IPS DF 4.7 (cell line): ENCODE measurements around the gene ZNF600.
A peak's percentile ranks its signal among the peaks of the same experiment; 100 is the strongest.
"Not testable (repeated sequence)": the region's sequence is repeated elsewhere in the genome, so short reads cannot be mapped to it uniquely, and the experiment has no call there.

Experiments
- DNase-seq: peaks from one replicate; pipeline ENCODE4 v3.0.0-alpha.2; 2013; ENCODE audit warnings: low spot score; ENCODE audit errors: extremely low read depth

The ZNF600 gene

GRCh38 chr19:52786464-52787354, at the start of gene ZNF600:
TSS of gene ZNF600 (minus strand) at chr19:52786791. CDS start at chr19:52778888, 7,903 bp downstream.
- peak; percentile 28 for DNase-seq

GRCh38 chr19:52834289-52834688, 47.7 kb upstream of the ZNF600 start:
- not testable (repeated sequence) for DNase-seq

GRCh38 chr19:52833541-52833940, 47.0 kb upstream of the ZNF600 start:
- DNase-seq = not testable (repeated sequence)

DNA sequence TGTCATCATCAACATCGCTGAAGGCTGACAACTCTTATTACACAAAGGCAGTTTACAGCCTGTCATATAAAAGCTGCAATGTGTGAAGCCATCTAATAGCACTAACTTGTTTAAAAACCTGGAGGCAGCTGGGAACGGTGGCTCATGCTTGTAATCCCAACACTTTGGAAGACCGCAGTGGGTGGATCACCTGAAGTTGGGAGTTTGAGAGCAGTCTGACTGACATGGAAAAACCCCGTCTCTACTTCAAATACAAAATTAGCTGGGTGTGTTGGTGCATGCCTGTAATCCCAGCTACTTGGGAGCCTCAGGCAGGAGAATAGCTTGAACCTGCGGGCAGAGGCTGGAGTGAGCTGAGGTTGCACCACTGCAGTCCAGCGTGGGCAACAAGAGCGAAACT, 43.3 kb upstream of the ZNF600 start:
- not testable (repeated sequence) for DNase-seq

DNA sequence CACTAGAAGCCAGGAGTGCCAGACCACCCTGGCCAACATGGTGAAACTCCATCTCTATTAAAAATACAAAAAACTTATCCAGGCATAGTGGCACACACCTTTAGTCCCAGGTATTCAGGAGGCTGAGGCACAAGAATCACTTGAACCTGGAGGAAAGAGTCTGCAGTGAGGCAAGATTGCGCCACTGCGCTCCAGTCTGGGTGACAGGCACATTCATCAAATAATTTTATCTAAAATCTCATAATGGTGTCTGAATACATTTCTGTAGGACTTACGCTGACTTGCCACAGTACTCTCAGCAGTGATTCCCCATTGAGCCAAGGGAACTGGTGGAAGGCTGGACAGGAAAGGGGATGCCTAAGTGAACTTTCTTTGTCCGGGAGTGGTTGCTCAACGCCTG, 39.2 kb upstream of the ZNF600 start:
- no peak for DNase-seq

DNA sequence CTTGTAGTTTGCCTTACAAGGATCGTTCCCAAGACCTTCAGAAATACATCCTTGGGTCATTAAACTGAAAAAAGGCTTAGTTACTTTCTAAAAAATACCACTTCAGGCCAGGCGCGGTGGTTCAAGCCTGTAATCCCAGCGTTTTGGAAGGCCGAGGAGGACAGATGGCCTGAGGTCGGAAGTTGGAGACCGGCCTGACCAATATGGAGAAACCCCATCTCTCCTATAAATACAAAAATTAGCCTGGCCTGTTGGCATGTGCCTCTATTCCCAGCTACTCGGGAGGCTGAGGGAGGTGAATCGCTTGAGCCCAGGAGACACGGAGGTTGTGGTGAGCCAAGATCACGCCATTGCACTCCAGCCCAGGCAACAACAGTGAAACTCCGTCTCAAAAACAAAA, 37.1 kb upstream of the ZNF600 start:
- no peak for DNase-seq

DNA sequence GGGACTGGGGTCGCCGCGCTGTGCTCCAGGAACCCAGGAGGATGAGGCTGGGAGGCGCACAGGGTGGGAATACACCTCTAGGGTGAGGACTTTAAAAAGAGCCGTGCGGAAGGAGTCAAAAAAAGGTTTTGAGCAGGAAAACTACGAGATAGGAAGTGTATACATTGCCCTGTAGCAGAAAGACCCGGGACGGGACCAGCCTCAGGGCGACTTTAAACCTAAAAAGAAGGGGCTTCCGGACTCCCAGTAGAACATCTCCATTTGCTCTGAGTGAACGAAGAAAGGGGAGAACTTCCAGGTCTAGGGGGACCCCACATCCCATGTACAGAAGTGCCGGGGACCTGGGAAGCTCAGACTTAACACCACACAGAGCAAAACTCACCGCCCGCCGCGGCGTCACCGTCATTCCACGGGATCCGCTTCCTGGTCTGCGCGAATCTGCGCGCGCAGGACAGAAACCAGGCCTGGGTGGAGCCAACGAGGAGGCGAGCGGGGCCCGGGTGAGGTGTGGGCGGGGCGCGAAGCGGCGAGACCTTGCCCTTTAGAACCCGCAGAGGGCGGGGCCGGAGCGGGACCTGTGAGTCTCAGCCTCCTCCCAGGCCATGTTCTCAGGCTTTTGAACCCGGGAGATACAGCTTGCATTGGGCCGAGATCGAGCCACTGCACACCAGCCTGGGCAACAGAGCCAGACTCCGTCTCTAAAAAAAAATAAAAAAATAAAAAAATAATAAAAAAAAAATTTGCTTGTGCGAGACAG, 34.8 kb upstream of the ZNF600 start, which contains the start of gene ZNF28:
Gene ZNF28 (minus strand): TSS at position 430 of the 757 bp plus-strand sequence. CDS start 3,675 bp downstream, outside the sequence.
- DNase-seq = not testable (repeated sequence)

GRCh38 chr19:52820472-52821203, 34.0 kb upstream of the ZNF600 start:
- not testable (repeated sequence) for DNase-seq

- no peak for DNase-seq
These were observed 23.2 kb upstream of the ZNF600 start for GRCh38 chr19:52809801-52810200.

GRCh38 chr19:52799950-52800640, 13.5 kb upstream of the ZNF600 start:
- not testable (repeated sequence) for DNase-seq

DNA sequence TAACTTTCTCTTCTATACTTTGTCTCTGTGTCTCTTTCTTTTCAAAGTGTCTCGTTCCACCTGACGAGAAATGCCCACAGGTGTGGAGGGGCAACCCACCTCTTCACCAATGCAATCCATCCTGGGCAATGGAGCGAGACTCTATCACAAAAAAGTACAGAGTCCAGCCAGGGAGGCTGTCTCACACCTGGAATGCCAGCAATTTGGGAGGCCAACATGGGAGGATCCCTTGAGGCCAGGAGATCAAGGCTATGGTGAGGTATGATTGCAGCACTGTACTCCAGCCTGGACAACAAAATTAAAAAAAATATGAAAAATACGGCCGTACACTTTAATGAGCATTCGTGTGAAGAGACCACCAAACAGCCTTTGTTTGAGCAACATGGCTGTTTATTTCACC, 2.8 kb upstream of the ZNF600 start:
- no peak for DNase-seq

DNA sequence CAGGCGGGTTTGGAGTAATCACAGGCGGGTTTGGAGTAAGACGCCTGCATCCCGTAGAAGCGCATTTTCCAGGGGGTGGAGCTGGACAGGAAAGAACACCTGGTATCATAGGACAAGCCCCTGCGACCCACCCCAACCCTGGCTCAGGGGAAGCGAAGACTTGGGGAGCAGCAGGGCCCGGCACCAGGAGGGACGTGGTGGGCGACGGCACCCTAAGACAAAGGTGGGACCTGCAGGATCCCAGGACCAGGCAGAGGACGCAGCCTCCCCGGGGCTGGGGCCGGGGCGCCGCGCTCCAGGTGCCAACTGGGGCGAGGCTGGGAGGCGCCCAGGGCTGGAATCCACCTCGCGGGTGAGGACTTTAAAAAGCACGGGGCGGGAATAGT, 520 bp downstream of the ZNF600 start:
- DNase-seq = no peak

- no peak for DNase-seq
These were observed 1.1 kb downstream of the ZNF600 start for GRCh38 chr19:52785506-52785905.

DNA sequence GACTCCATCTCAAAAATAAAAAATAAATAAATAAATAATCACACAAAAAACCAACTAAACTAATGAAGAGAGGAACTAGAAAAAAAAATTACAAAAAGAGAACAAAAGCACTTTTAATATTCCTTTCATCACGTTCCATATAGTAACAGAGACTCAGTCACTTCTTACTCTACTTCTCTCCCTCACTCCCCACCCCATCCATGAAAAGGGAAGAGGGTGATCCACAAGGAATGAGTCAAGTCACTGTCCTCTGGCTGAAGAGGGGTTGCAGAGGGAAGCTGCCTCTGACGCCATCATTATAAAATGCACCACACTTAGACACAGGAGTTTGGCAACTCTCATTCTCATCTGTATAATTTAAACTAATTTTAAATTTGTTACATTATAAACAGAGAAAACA, 3.7 kb downstream of the ZNF600 start:
- not testable (repeated sequence) for DNase-seq

GRCh38 chr19:52778811-52779210, 7.8 kb downstream of the ZNF600 start:
- DNase-seq = no peak

GRCh38 chr19:52756447-52756846, 30.1 kb downstream of the ZNF600 start:
- not testable (repeated sequence) for DNase-seq

DNA sequence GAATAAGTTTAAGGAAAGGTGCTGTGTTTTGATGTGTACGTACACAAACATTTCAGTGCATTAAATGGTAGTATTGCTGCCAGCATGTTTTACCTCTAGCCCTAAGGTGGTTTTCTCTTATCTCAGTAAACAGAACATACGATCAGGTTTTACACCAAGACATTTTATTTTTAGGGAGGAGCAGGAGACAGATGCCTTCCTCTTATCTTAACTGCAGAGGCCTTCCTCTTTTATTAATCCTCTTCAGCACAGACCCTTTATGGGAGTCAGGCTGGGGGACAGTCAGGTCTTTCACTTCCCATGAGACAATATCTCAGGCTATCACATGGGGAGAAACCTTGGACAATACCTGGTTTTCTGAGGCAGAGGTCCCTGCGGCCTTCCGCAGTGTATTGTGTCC, 36.8 kb downstream of the ZNF600 start:
- DNase-seq = no peak

GRCh38 chr19:52748336-52748950, 38.1 kb downstream of the ZNF600 start:
- no peak for DNase-seq

DNA sequence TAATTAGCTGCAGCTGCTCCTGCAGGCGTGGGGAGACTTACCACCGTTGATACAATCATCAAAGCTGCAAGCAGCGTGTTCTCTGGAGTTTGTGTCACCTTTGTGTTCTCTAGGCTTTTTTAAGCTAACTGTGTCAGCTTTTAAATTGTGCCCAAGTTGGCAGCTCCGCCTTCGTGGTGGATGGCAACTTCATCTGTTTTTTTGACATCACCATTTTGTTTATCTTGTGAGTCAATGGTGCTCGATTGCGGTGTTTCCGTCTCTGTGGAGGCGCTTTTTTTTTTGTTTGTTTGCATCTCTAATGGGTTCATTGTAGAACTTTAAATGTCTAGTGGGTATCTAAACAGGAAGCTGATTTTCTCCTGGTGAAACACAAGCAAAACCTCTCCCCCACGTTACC, 40.7 kb downstream of the ZNF600 start:
- DNase-seq = not testable (repeated sequence)

- no peak for DNase-seq
These were observed 43.5 kb downstream of the ZNF600 start for GRCh38 chr19:52743091-52743490.
